HG03521 (cell line): ENCODE measurements around the gene FOXK1.

Source experiments
- ATAC-seq: cut with Tn5 transposase; IDR thresholded peaks from one replicate; pipeline ENCODE4 v1.9.1; 2021; ENCODE audit warnings: mild to moderate bottlenecking, moderate library complexity; ENCODE audit not compliant: unreplicated experiment

FOXK1 gene

GRCh38 chr7:4694305-4694704 lies 12.2 kb downstream of the FOXK1 start:
- ATAC-seq = no peak

- ATAC-seq = no peak
These were observed 16.7 kb downstream of the FOXK1 start for GRCh38 chr7:4698707-4699275.

- ATAC-seq = no peak
These were observed 17.7 kb downstream of the FOXK1 start for GRCh38 chr7:4699841-4700240.

GRCh38 chr7:4700577-4701235 lies 18.6 kb downstream of the FOXK1 start:
- ATAC-seq = no peak

GRCh38 chr7:4702961-4703512 lies 20.9 kb downstream of the FOXK1 start:
- no peak for ATAC-seq

- ATAC-seq = no peak
These were observed 21.4 kb downstream of the FOXK1 start for GRCh38 chr7:4703532-4703931.

- no peak for ATAC-seq
These were observed 24.5 kb downstream of the FOXK1 start for GRCh38 chr7:4706384-4707216.

- no peak for ATAC-seq
These were observed 25.2 kb downstream of the FOXK1 start for GRCh38 chr7:4707217-4707741.

- no peak for ATAC-seq
These were observed 25.9 kb downstream of the FOXK1 start for GRCh38 chr7:4707980-4708411.

- no peak for ATAC-seq
These were observed 27.1 kb downstream of the FOXK1 start for GRCh38 chr7:4709187-4709586.

GRCh38 chr7:4711093-4711492 lies 29.0 kb downstream of the FOXK1 start:
- no peak for ATAC-seq

GRCh38 chr7:4711634-4712033 lies 29.5 kb downstream of the FOXK1 start:
- ATAC-seq = no peak

GRCh38 chr7:4712281-4713182 lies 30.4 kb downstream of the FOXK1 start:
- ATAC-seq = peak; percentile 45

- peak; percentile 55 for ATAC-seq
These were observed 31.2 kb downstream of the FOXK1 start for GRCh38 chr7:4713183-4713784.

GRCh38 chr7:4714161-4714700 lies 32.1 kb downstream of the FOXK1 start:
- ATAC-seq = no peak

- no peak for ATAC-seq
These were observed 32.8 kb downstream of the FOXK1 start for GRCh38 chr7:4714767-4715409.

- no peak for ATAC-seq
These were observed 33.3 kb downstream of the FOXK1 start for GRCh38 chr7:4715410-4715776.

GRCh38 chr7:4716946-4717795 lies 35.1 kb downstream of the FOXK1 start:
- ATAC-seq = no peak
